GM13977 (cell line): Measurements from ENCODE around the gene NFX1.

ENCODE experiments used
- DNase-seq: peaks from one replicate; pipeline ENCODE4 v3.0.0; 2012; ENCODE audit warnings: low spot score
- in situ Hi-C: fragments of 300-500 bp; cut with MboI; formaldehyde crosslinking; loops from one replicate; pipeline ENCODE4 v1.12.0; 2022; ENCODE audit warnings: low sequenced_read_pairs, low pct_unique_long_range_greater_than_20kb, mixed read lengths, inconsistent platforms; ENCODE audit not compliant: unreplicated experiment
- TF ChIP-seq, protein P1 (sequence below): IDR thresholded peaks from 2 replicates; pipeline ENCODE4 v1.5.1; 2012; ENCODE audit warnings: mild to moderate bottlenecking, control low read depth; ENCODE audit not compliant: insufficient read depth; ENCODE audit errors: extremely low read depth, missing control alignments

The NFX1 gene

DNA sequence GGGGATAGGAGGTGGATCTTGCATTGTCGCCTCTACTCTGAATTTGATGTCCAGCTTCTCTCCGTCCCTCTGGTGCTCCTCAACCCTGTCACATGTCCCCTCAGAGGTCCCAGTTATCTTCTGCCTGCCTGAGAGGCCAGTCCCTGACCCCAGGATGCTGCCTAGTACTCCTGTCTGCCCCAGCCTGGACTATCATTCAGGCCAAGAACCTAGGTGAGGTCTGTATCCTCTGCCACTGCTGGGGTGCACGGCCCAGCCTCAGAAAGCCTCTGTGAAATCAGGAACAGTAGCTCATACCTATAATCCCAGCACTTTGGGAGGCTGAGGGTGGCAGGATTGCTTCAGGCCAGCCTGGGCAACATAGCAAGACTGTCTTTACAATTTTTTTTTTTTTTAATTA lies 41.7 kb upstream of the NFX1 start:
- DNase-seq: no peak
- in situ Hi-C loops: no loop called here
- TF ChIP-seq, protein P1, sequence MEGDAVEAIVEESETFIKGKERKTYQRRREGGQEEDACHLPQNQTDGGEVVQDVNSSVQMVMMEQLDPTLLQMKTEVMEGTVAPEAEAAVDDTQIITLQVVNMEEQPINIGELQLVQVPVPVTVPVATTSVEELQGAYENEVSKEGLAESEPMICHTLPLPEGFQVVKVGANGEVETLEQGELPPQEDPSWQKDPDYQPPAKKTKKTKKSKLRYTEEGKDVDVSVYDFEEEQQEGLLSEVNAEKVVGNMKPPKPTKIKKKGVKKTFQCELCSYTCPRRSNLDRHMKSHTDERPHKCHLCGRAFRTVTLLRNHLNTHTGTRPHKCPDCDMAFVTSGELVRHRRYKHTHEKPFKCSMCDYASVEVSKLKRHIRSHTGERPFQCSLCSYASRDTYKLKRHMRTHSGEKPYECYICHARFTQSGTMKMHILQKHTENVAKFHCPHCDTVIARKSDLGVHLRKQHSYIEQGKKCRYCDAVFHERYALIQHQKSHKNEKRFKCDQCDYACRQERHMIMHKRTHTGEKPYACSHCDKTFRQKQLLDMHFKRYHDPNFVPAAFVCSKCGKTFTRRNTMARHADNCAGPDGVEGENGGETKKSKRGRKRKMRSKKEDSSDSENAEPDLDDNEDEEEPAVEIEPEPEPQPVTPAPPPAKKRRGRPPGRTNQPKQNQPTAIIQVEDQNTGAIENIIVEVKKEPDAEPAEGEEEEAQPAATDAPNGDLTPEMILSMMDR: no peak

DNA sequence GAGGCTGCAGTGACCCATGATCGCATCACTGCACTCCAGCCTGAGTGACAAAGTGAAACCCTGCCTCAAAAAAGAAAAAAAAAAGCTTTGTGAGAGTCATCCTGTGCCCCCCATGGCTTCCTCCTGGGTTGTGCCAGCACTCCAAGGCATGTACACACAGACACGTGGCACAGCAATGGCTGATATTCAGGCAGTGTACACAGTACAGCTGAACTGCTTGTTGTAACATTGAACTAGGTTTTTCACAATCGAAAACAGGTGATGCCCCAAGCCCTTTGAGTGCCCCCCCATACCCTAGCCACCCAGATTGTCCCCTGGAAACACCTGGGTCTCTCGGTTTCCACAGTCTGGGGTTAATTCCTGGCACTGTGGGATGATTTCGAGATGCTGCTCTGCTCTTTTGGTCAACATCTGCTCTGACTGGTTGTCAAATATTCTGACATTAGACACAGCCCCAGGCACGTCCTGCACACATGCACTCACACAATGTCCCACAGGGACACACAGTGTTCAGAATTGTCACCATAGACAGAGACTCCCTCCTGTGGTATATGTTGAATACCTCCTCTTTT lies 41.1 kb upstream of the NFX1 start:
- TF ChIP-seq, protein P1: no peak
- in situ Hi-C loops: no loop called here
- DNase-seq: no peak

DNA sequence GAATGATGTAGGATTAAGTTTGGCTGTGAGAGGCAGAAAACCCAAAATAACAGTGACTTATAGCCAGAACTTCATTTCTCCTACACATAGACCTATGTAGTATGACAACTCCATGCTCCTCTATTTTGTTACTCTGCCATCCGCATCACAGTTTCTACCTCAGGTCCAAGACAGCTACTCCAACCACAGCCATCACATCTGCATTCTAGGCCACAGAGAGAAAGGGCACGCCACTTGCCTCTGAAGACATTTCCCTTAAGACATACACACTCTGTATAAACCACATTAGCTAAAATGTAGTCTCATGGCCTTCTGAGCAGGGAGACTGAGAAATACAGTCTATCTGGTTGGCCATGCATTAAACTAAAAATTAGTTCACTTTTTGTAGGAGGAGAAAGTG lies 40.3 kb upstream of the NFX1 start:
- in situ Hi-C loops: no loop called here
- DNase-seq: no peak

DNA sequence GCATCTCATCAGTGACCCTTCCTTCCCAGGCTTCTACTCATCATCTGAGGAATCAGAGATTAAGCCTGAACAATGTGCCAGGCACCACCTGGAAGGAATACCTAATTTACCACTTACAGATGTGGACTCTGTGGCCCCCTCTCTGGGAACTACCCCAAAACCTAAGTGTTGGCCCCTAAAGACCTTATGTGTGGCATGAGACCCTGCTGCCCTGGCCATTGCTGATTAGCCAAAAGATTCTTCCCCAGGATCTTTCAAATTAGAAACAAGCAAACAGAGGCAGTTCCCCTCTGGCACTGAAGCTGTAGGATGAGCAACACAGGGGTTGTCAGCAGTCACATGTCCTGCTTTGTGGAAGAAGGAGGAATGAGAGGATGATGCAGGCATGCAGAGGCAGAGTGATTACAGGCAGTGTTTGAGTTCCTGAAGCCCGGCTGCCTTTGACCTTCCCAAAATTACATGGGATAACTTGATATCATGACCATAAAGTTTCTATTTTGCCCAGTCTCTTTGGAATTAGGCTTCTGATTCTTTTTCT lies 39.8 kb upstream of the NFX1 start:
- DNase-seq: no peak
- TF ChIP-seq, protein P1: no peak
- in situ Hi-C loops: no loop called here

More for the DNA sequence above, 40.3 kb upstream of the NFX1 start:
- TF ChIP-seq, protein P1: no peak

DNA sequence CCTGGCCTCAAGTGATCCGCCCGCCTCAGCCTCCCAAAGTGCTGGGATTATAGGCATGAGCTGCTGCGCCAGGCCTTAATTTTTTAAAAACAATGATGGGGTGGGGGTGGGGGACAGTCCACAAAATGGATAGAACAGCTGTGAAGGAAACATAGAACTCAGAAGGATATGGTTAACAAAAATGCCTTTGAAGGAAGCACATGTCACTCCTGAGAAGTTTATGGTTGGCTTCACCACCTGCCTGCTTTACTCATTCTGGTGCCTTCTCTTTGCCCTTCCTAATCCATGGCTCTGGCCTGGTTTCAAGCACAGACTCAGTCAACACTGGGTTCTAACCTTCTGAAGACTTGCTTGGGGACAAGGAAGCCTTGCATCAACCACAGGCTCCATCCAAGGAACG lies 36.1 kb upstream of the NFX1 start:
- TF ChIP-seq, protein P1: no peak
- DNase-seq: no peak
- in situ Hi-C loops: no loop called here

DNA sequence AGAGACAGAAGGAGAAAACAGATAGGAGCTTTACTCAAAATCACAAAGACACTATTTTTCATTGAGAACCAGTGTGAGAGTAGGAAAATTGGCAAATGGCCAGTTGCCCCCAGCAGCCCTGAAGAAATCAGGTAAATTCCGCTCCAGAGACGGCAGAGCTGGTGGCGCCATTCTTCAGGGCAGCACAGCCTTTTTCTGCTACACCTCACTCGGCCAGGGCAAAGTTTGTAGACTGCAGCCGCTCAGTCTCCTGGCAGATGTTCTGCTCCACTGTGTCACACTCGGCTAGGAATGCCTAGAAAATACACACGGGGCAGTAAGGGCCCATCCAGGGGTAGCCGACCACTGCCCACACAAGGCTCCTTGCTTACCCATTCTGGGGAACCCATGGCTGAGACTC lies 35.3 kb upstream of the NFX1 start:
- TF ChIP-seq, protein P1: no peak
- in situ Hi-C loops: no loop called here

DNA sequence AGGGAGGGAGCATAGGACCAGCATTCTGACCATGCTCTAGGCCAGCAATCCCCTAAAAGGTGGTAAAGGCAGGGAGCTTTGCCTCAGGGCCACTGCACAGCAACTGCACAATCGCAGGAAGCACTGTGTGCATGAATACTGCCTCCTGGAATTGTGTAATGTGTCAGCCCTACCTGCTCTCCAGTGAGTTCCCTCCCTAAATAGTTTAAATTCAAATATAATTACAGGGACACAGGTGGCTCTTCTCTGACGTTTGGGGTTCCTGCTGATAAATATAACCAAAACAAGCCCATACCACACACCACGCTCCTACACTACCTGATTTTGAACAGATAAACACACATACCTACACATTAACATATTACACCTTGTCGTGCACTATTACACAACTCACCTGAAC lies 34.8 kb upstream of the NFX1 start:
- in situ Hi-C loops: no loop called here
- TF ChIP-seq, protein P1: no peak
- no peak for DNase-seq

More for the DNA sequence above, 35.3 kb upstream of the NFX1 start:
- DNase-seq: no peak
